GM11168 (cell line): ENCODE results near the gene TMEM14A.
"Not testable (repeated sequence)": the region's sequence is repeated elsewhere in the genome, so short reads cannot be mapped to it uniquely, and the experiment has no call there.

Source experiments
- in situ Hi-C: fragments of 300-500 bp; cut with MboI; formaldehyde crosslinking; loops from one replicate; pipeline ENCODE4 v1.12.0; 2022; ENCODE audit warnings: low sequenced_read_pairs; ENCODE audit not compliant: unreplicated experiment

Gene TMEM14A

DNA sequence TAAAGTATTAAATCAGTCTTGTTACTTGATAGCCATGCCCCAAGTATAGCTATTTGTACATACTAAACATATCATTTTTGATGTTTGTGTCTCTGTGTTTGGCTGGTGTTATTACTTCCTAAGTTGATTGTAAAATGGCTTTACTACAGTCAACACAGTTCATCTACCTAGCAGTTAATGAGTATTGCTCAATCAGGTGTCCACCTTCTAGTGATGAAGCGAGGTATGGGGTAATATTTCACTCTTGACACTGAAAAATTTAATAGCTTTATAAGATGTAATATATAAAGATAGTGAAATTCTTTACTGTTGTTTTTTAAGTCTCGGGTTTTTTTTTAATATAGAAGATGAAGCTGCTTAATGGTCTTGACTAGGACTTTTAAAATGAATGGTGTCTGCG, 18.9 kb downstream of the TMEM14A start:
- in situ Hi-C loops = no loop called here

DNA sequence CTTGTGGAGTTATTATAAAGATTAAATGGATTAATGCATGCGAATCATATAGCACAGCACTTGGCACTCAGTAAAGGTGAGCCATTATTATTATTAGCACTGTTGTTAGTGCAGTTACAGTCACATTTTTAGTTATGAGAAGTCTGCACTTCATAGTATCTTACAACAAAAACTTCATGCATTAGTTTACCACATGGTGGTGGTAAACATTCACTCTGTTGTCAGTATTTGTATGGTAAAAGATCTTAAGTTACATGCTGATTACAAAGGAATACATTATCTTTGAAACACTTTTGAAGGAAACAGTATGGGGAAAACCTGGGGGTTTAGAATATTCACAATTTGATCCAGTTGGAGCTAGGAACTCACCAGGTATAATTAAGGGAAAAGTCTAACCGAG, 20.8 kb downstream of the TMEM14A start:
- in situ Hi-C loops = no loop called here

DNA sequence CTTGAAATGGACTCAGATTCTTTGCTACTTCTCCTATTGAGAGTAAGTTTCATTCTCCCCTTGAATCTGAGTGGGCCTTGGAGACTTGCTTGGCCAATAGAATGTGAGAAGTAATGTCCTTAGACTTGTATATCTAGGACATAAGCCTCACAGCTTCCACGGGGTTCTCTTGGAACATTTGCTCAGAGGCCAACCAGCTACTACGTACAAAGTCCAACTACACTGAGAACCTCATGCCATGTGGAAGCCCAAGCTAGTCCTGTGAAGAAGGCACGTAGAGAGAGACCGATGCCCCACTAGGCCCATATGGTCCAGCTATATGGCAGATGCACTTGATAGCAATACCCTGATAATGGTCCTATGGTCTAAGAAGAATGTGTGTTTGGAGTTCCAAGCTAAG, 22.9 kb downstream of the TMEM14A start:
- in situ Hi-C loops = no loop called here

DNA sequence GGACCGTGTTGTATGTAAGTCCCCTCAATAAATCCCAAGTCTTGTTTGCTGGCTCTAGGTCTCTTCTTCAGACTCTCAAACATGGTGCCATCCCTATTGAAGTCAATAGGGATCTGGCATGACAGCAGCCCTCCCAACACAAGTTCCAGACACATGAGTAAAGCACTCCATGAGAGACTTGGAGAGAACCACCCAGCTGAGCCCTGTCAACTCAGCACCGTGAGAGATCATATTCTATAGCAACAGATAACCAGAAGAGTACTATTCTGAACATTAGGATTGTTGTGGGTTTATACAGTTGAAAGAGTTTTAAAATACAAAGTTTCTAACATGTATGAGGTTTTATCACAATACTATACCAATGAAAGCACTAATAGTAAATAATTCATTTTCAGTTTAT, 23.5 kb downstream of the TMEM14A start:
- in situ Hi-C loops = no loop called here

DNA sequence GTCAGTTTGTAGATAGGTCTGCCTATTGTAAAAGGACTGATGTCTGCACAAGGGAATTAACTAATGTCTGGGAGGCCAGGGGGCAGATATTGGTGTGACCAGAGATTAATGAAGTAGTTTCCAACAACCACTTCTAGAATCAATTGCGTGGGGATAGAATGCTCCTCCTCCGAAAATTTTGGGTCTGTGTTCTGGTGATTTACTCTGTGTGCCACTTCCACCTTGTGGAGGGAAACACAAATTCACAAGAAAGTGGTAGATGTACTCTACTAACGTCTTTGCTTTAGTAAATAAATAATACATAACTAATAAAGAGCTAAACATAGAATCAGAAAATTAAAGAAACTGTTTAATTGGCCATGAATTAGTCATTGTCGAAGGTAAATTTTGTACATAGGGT, 25.5 kb downstream of the TMEM14A start:
- in situ Hi-C loops = no loop called here

DNA sequence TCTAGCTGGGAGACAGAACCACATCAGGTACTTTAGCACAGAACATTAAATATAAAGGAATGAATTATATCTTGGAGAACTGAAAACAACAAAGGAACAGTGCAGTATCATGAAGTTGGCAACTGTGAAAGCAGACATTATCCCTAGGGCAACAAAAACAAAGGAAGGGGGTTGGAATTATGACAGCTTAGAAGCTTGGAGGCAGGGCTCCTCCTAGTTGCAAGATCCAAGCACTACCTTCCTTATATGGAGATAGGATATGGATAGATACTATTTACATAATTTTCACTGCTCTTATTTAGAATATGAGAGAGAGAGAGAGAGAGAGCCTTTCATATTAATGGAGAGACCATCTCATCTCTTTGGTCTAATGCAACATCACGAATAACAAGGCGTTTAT, 27.0 kb downstream of the TMEM14A start:
- in situ Hi-C loops = no loop called here

DNA sequence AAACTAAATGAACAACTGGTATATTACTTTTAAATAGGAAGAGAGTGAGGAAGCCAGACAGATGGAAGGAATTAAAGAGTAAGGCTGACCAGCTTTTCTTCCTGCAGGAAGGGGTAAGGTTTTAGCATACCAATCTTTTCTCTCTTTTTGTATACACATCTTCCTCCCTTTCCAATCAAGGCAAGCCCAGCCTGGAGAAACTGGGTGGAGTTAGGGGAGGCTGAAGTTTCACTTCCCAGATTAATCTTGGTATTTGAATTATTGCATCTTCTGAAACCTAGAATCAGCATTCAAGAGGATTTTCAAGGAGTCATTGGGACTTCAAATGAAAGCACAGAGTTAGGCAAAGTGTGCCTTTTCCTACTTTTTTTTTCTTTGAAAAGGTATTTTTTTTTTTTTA, 33.1 kb downstream of the TMEM14A start:
- in situ Hi-C loops = no loop called here

DNA sequence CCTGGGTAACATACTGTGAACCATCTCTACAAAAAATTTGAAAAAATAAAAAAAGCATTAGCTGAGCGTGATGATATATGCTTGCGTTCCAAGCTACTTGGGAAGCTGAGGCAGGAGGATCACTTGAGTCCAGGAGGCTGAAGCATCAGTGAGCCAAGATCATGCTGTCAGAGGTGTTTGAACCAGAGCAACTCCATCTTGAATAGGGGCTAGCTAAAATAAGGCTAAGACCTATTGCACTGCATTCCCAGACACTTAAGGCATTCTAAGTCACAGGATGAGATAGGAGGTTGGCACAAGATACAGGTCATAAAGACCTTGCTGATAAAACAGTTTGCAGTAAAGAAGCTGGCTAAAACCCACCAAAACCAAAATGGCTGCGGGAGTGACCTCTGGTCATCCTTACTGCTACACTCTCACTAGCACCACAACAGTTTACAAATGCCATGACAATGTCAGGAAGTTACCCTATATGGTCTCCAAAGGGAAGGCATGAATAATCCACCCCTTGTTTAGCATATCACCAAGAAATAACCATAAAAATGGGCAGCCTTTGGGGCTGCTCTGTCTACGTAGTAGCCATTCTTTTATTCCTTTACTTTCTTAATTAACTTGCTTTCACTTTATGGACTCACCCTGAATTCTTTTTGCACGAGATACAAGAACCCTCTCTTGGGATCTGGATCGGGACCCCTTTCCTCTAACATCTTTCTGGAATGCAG, 34.0 kb downstream of the TMEM14A start:
- in situ Hi-C loops = not testable (repeated sequence)

DNA sequence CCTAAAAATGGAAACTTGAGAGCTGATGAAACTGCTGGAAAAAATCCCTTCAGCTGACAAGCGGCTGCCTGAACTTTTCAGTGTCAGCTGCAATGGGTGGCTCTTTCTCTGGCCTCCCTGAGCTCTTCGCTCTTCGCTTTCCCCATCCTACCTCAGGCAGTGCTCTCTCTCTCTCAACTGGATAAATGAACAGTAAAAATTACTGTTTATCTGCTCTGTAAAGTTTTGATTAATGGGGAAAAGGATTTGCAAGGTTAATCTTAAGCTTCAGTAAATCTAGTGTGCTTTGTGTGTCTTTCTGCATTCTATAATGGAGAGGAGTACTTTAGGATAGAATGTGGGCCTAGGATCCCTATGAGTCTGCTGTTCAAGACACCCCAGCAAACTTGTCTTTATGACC, 35.1 kb downstream of the TMEM14A start:
- in situ Hi-C loops = no loop called here

DNA sequence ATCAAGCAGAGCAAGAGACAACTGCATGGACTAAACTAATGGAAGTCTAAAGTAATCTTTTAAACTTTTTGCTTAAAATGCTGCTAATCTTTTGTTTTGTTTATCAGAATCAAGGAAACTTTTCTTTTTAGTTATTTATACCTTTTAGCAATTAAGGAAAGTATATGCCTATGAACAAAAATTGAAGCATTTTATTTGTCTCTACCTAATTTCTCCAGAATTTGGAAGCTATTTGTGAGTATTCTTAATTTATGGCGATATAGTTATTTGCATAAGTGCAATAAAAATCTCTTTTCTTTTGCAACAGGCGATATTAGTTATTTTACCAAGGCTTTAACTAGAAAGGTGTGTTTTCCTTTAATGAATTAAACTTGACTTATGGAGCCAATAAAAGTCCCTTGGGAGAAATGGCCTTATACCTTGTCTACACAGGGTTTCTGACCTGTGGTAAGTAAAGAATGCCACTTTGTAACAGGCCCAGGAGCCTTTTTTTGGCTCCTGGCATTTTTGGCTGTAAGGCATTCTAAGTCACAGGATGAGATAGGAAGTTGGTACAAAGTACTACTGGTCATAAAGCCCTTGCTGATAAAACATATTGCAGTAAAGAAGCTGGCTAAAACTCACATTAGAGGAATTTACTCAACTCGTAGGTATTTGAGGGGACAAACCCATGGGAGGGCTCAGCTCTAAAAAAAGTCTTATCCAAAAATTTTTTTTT, 37.2 kb downstream of the TMEM14A start:
- in situ Hi-C loops = no loop called here

DNA sequence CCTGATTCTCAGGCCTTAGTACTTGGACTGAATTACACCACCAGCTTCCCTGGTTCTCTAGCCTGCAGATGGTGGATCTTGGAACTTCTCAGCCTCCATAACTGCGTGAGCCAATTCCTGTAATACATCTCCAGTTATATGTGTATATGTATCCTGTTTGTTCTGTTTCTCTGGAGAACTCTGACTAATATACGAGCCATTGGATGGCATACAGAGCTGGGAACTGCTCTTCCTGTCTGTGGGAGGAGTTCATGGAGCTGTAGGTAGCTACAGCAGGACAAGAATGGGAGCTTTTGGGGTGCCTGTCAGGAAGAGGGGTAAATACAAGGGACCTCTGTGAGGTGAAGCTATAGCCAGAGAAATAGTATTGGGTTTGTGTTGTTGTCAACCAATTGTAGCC, 41.2 kb downstream of the TMEM14A start:
- in situ Hi-C loops = no loop called here

DNA sequence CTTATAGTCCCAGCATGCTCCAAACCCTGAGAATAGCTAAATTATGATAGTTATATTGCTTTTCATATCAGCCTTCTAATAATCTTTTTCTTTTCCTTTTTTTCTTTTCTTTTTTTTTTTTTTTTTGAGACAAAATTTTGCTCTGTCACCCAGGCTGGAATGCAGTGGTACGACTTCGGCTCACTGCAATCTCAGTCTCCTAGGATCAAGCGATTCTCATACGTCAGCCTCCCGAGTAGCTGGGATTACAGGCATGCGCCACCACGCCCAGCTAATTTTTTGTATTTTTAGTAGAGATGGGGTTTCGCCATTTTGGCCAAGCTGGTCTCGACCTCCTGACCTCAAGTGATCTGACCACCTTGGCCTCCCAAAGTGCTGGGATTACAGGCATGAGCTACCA, 43.8 kb downstream of the TMEM14A start:
- in situ Hi-C loops = not testable (repeated sequence)

DNA sequence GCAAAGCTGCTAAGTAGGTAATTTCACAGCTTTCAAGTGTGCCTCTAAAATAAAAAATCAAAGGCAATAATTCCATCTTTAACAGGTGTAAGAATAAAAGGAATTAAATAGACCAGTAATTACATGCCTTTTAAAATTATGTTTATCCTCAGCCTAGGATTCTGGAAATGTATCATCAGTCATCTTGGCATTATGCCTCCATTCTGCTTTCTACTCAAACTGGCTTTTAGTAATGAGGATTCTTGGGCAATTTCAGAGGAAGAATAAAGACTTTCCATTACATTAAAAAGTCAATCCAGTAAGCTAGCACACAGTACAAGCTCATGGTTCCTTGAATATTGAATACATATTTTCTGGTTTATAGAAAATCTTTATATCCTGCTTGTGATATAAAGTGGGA, 47.6 kb downstream of the TMEM14A start:
- in situ Hi-C loops = no loop called here

DNA sequence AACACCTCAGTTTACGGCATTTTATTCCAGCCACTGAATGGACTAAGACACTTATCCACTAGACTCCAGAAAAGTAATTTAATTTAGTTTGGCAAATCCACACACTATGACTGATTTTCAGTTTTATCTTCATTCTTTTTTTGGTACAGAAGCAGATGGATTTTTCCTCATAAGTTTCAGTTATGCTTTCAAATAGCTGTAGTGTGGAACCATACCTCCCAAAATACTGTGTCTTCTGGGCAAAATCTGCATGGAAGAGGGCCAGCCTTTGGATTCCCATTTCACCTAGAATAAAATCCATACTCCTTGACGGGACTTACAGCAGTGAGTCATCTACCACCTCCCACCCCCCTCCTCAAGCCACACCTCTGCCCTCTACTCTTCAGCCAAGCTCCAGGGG, 49.4 kb downstream of the TMEM14A start:
- in situ Hi-C loops = no loop called here

DNA sequence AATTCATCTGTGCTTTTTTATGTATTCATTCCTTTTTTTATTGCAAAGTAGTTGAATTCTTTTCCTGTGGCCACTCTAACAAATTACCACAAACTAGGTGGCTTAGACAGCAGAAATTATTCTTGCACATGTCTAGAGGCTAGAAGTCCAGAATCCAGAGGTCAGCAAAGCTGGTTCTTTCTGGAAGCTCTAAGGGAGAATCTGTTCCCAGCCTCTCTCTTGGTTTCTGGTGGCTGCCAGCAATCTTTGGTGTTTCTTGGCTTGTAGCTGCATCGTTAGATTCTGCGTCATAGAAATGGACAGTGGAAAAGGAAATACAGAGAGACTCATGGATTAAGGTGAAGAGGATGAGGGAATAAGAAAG, 53.1 kb downstream of the TMEM14A start:
- in situ Hi-C loops = no loop called here

DNA sequence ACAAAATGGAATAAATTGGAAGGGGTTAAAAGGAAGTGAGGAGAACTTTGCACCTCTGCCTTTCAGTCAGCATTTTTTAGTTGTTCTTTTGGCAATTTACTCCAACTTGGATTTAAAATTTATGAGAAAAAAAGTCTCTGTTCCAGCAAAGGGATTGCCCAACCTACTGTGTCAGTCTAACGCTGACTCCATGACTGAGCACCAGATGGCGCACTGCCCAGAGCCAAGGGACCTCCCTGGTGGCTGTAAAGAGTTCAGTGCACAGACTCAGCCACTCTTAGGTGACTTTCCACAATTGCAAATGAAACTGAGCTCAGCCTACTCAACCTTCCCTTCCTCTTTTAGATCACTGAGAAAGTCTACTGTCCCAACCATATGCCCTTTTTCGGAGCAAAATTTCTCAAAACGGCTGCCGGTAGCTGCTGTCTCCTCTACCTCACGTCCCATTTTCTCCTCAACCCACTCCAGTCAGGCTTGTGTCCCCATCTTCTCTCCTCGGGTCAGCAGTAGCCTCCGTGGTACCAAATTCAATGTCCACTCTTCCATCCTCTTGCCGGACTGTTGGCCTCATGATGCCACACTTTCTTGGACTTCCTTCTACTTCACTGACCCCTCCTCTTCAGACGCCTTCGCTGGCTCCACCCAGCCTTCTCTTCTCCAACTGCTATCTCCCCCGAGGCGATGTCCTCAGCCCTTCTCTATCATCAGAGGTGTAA, 53.7 kb downstream of the TMEM14A start:
- in situ Hi-C loops = no loop called here

DNA sequence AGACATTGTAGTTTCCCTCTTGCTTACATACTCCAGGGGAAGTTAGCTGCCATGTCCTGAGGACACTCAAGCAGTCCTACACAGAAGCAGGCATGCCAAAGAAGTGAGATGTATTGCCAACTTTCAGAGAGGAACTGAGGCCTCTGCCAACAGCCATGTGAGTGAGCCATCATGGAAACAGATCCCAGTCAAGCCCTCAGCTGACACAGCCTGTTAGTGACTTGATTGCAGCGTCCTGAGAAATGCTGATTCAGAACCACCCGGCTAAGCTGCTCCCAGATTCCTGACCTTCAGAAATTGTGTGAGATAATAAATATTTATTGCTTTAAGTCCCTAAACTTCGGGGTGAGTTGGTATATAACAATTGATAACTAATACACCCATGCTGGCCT, 54.2 kb downstream of the TMEM14A start:
- in situ Hi-C loops = no loop called here

DNA sequence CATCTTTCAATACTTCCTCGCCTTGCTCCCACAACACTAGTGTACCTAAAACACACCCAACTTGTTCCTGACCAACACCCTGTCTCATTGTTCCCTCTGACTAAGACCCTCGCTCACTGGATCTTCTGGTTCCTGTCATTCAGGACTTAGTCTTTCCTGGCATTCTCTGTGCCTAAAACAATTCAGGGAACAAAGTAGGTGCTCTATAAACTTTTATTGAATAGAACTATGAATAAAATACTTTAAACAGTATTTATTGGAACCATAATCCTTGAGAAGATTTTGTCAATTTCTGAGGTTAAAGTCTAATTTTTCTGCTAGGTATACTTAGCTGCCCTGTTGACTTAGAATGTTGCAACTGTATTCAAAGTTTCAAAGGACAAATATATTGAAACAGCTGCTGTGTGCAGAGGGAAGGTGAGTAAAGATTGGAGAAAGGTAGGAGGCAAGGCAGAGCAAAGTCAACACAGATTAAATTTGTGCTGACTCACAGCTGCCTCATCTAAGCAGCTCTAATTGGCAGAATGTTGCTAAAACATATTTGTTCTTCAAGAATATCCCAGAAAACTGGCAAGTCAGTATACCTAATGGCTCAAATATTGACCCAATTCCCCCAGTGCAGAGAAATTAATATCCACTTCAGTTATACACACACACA, 54.8 kb downstream of the TMEM14A start:
- in situ Hi-C loops = no loop called here

DNA sequence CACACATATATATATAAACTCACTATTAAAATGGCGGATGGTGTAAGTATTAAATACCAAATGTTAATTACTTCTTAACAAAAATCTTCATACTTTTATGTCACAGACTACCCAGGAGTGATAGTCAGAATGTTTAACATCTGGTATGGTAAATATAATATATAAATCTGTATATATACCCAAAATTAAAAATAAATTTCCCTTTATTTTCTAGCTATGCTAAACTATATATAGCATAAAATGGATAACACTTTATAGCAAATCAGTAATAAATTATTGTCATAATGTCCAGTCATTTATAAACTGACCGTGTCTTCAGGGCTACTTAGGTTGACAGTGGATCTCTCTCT, 55.3 kb downstream of the TMEM14A start:
- in situ Hi-C loops = no loop called here

DNA sequence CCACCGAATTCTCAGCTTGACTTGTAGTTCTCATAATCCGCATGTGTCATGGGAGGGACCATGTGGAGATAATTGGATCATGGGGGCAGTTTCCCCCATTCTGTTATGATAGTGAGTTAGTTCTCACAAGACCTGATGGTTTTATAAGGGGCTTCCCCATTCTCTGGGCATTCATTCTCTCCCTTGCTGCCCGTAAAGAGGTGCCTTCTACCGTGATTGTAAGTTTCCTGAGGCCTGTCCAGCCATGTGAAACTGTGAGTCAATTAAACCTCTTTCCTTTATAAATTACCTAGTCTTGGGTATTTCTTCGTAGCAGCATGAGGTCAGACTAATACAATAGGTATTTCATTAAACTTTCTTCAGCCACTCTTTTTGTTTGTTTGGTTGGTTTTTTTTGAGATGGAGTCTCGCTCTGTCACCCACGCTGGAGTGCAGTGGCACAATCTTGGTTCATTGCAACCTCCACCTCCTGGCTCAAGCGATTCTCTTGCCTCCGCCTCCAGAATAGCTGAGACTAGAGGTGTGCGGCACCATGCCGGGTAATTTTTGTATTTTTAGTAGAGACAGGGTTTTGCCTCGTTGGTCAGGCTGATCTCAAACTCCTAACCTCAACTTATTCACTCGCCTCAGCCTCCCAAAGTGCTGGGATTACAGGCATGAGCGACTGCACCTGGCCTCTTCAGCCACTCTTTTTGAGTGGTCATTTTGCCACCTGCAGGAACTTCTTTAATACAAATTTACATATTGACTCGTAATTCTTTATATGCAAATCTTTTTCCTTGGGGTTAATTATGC, 56.0 kb downstream of the TMEM14A start:
- in situ Hi-C loops = no loop called here
